ENCODE results near the gene PGAM2. TPM values are rescaled to one million over a fixed set of nuclear protein-coding genes. Genes with fewer than 3 reads are reported as not detected.

Gene PGAM2
- total RNA-seq, 1 experiment from 2014 or later = 2.7 TPM

- DNase-seq = peak; percentile 21
- Histone ChIP-seq H3K36me3 (replicated peaks; ENCODE audit: control insufficient read depth, insufficient read depth, low read length) (no peaks in the 10 kb centered on the region), H3K27me3 (ENCODE audit: control insufficient read depth, insufficient read depth, low read length) (peaks cover 7% of the 10 kb centered on the region), H3K4me3 (ENCODE audit: insufficient read depth, low read depth, low read length) (no peak overlapping the region)
These were observed 1.9 kb upstream of the PGAM2 start for GRCh38 chr7:44067064-44067951.

GRCh38 chr7:44066494-44067063 is 1.2 kb upstream of the PGAM2 start:
- H3K4me3 ChIP-seq (ENCODE audit: insufficient read depth, low read depth, low read length) = no peak overlapping the region

GRCh38 chr7:44066111-44066460 is 719 bp upstream of the PGAM2 start:
- no peak for DNase-seq
- H3K4me3 ChIP-seq (ENCODE audit: insufficient read depth, low read depth, low read length) = no peak overlapping the region
- H3K36me3 ChIP-seq (replicated peaks; ENCODE audit: control insufficient read depth, insufficient read depth, low read length) = peaks cover 4% of the 10 kb centered on the region
- peaks cover 7% of the 10 kb centered on the region for H3K27me3 ChIP-seq (ENCODE audit: control insufficient read depth, insufficient read depth, low read length)

More at GRCh38 chr7:44066494-44067063, 1.2 kb upstream of the PGAM2 start:
- peak; percentile 33 for DNase-seq
- Histone ChIP-seq H3K27me3 (ENCODE audit: control insufficient read depth, insufficient read depth, low read length) (peaks cover 7% of the 10 kb centered on the region), H3K36me3 (replicated peaks; ENCODE audit: control insufficient read depth, insufficient read depth, low read length) (peaks cover 2% of the 10 kb centered on the region)

GRCh38 chr7:44064791-44065430 is 456 bp downstream of the PGAM2 start:
- peak; percentile 61 for DNase-seq
- peaks cover 4% of the 10 kb centered on the region for H3K36me3 ChIP-seq (replicated peaks; ENCODE audit: control insufficient read depth, insufficient read depth, low read length)
- H3K4me3 ChIP-seq (ENCODE audit: insufficient read depth, low read depth, low read length) = peak overlapping the region; percentile 5; the same call in 1 of the 2 replicates
- H3K27me3 ChIP-seq (ENCODE audit: control insufficient read depth, insufficient read depth, low read length) = peaks cover 7% of the 10 kb centered on the region

- peak; percentile 89 for DNase-seq
- Histone ChIP-seq H3K36me3 (replicated peaks; ENCODE audit: control insufficient read depth, insufficient read depth, low read length) (peaks cover 7% of the 10 kb centered on the region), H3K4me3 (ENCODE audit: insufficient read depth, low read depth, low read length) (no peak overlapping the region), H3K27me3 (ENCODE audit: control insufficient read depth, insufficient read depth, low read length) (peaks cover 7% of the 10 kb centered on the region)
These were observed 1.3 kb downstream of the PGAM2 start for GRCh38 chr7:44063894-44064651.

GRCh38 chr7:44063547-44063893 is 1.8 kb downstream of the PGAM2 start:
- no peak for DNase-seq
- H3K36me3 ChIP-seq (replicated peaks; ENCODE audit: control insufficient read depth, insufficient read depth, low read length) = peaks cover 9% of the 10 kb centered on the region
- H3K27me3 ChIP-seq (ENCODE audit: control insufficient read depth, insufficient read depth, low read length) = peaks cover 7% of the 10 kb centered on the region
- no peak overlapping the region for H3K4me3 ChIP-seq (ENCODE audit: insufficient read depth, low read depth, low read length)

- peak; percentile 32 for DNase-seq
- H3K4me3 ChIP-seq (ENCODE audit: insufficient read depth, low read depth, low read length) = no peak overlapping the region
- H3K27me3 ChIP-seq (ENCODE audit: control insufficient read depth, insufficient read depth, low read length) = peaks cover 2% of the 10 kb centered on the region; the same call in 1 of the 2 replicates
- peaks cover 9% of the 10 kb centered on the region for H3K36me3 ChIP-seq (replicated peaks; ENCODE audit: control insufficient read depth, insufficient read depth, low read length)
These were observed 2.5 kb downstream of the PGAM2 start for GRCh38 chr7:44062903-44063295.

GRCh38 chr7:44062180-44062902 is 3.0 kb downstream of the PGAM2 start:
- Histone ChIP-seq H3K27me3 (ENCODE audit: control insufficient read depth, insufficient read depth, low read length) (peaks cover 2% of the 10 kb centered on the region; the same call in 1 of the 2 replicates), H3K4me3 (ENCODE audit: insufficient read depth, low read depth, low read length) (no peak overlapping the region), H3K36me3 (replicated peaks; ENCODE audit: control insufficient read depth, insufficient read depth, low read length) (peaks cover 11% of the 10 kb centered on the region)
- peak; percentile 32 for DNase-seq

GRCh38 chr7:44061645-44062179 is 3.7 kb downstream of the PGAM2 start:
- Histone ChIP-seq H3K4me3 (ENCODE audit: insufficient read depth, low read depth, low read length) (no peak overlapping the region), H3K36me3 (replicated peaks; ENCODE audit: control insufficient read depth, insufficient read depth, low read length) (peaks cover 13% of the 10 kb centered on the region), H3K27me3 (ENCODE audit: control insufficient read depth, insufficient read depth, low read length) (peaks cover 2% of the 10 kb centered on the region; the same call in 1 of the 2 replicates)
- peak; percentile 18 for DNase-seq

- Histone ChIP-seq H3K27me3 (ENCODE audit: control insufficient read depth, insufficient read depth, low read length) (peaks cover 2% of the 10 kb centered on the region; the same call in 1 of the 2 replicates), H3K4me3 (ENCODE audit: insufficient read depth, low read depth, low read length) (no peak overlapping the region), H3K36me3 (replicated peaks; ENCODE audit: control insufficient read depth, insufficient read depth, low read length) (peaks cover 13% of the 10 kb centered on the region)
- peak; percentile 18 for DNase-seq
These were observed 4.3 kb downstream of the PGAM2 start for GRCh38 chr7:44060948-44061644.

GRCh38 chr7:44060091-44060947 is 5.0 kb downstream of the PGAM2 start:
- H3K36me3 ChIP-seq (replicated peaks; ENCODE audit: control insufficient read depth, insufficient read depth, low read length) = peaks cover 13% of the 10 kb centered on the region
- H3K27me3 ChIP-seq (ENCODE audit: control insufficient read depth, insufficient read depth, low read length) = peaks cover 2% of the 10 kb centered on the region; the same call in 1 of the 2 replicates
- peak; percentile 28 for DNase-seq
- H3K4me3 ChIP-seq (ENCODE audit: insufficient read depth, low read depth, low read length) = no peak overlapping the region

- Histone ChIP-seq H3K27me3 (ENCODE audit: control insufficient read depth, insufficient read depth, low read length) (no peaks in the 10 kb centered on the region; the same call in 1 of the 2 replicates), H3K4me3 (ENCODE audit: insufficient read depth, low read depth, low read length) (no peak overlapping the region), H3K36me3 (replicated peaks; ENCODE audit: control insufficient read depth, insufficient read depth, low read length) (peaks cover 13% of the 10 kb centered on the region)
- DNase-seq = peak; percentile 32
These were observed 5.9 kb downstream of the PGAM2 start for GRCh38 chr7:44059219-44060090.
